Osteoblast (primary cell): ENCODE measurements around the gene ERMARD. TPM values are rescaled to one million over a fixed set of nuclear protein-coding genes. Genes with fewer than 3 reads are reported as not detected.

Experiments
- DNase-seq: peaks from one replicate; pipeline ENCODE4 v3.0.0; 2011; ENCODE audit warnings: low spot score, mixed read lengths; ENCODE audit not compliant: insufficient read length; ENCODE audit errors: missing footprints
- H2AFZ ChIP-seq: 2 replicates; pipeline ENCODE4 v1.6.0; 2011; ENCODE audit warnings: mild to moderate bottlenecking, low read length
- H3K27ac ChIP-seq: 2 replicates; pipeline ENCODE4 v1.5.1; 2011; ENCODE audit warnings: mild to moderate bottlenecking, low read depth, low read length, moderate library complexity
- H3K27me3 ChIP-seq: 2 replicates; pipeline ENCODE4 v1.6.0; 2012; ENCODE audit warnings: mild to moderate bottlenecking, control low read depth, inconsistent platforms, low read length, moderate library complexity; ENCODE audit not compliant: insufficient read depth
- H3K36me3 ChIP-seq: 2 replicates; pipeline ENCODE4 v1.5.1; 2011; ENCODE audit warnings: mild to moderate bottlenecking, low read length, control low read depth, moderate library complexity; ENCODE audit not compliant: insufficient read depth
- H3K4me1 ChIP-seq: 2 replicates; pipeline ENCODE4 v1.5.1; 2011; ENCODE audit warnings: mild to moderate bottlenecking, low read length, control low read depth, moderate library complexity; ENCODE audit not compliant: insufficient read depth
- H3K4me2 ChIP-seq: 2 replicates; pipeline ENCODE4 v1.6.0; 2011; ENCODE audit warnings: mild to moderate bottlenecking, low read length; ENCODE audit not compliant: insufficient read depth
- H3K4me3 ChIP-seq: fragments of 200-600 bp; sonication (generic); 3 replicates; pipeline ENCODE4 v1.5.1; 2012; ENCODE audit warnings: mild to moderate bottlenecking, low read length, inconsistent platforms; ENCODE audit not compliant: insufficient read depth
- H3K79me2 ChIP-seq: 2 replicates; pipeline ENCODE4 v1.6.0; 2012; ENCODE audit warnings: mild to moderate bottlenecking, low read length, control low read depth, inconsistent platforms; ENCODE audit not compliant: insufficient read depth
- H3K9me3 ChIP-seq: 2 replicates; pipeline ENCODE4 v1.5.1; 2011; ENCODE audit warnings: low read depth, low read length, control low read depth
- H4K20me1 ChIP-seq: 2 replicates; pipeline ENCODE4 v1.6.0; 2012; ENCODE audit warnings: mild to moderate bottlenecking, low read length, control low read depth; ENCODE audit not compliant: insufficient read depth
- CTCF ChIP-seq: IDR thresholded peaks from 2 replicates; pipeline ENCODE4 v1.5.1; 2011; ENCODE audit warnings: mild to moderate bottlenecking, low read depth, low read length, moderate library complexity; ENCODE audit errors: extremely low read depth
- total RNA-seq: library from RNA; depleted of rRNA; stranded (reverse); fragments of >200 nt; gene quantifications from 2 replicates; pipeline ENCODE4 v1.2.3, GENCODE V29; 2012

Gene ERMARD
- total RNA-seq, 1 donor = 21.4 TPM

- Histone ChIP-seq H3K27ac (no peak overlapping the region), H3K4me2 (no peak overlapping the region), H3K36me3 (no peaks in the 10 kb centered on the region), H4K20me1 (no peaks in the 10 kb centered on the region), H3K4me1 (no peaks in the 10 kb centered on the region), H3K4me3 (no peak overlapping the region), H3K9me3 (no peaks in the 10 kb centered on the region), H3K27me3 (no peaks in the 10 kb centered on the region), H2AFZ (no peak overlapping the region), H3K79me2 (no peaks in the 10 kb centered on the region)
- peak; percentile 66 for DNase-seq
- TF ChIP-seq CTCF = no peak
These were observed 56.5 kb downstream of the ERMARD start for GRCh38 chr6:169807699-169808607.

- no peak for DNase-seq
- Histone ChIP-seq H4K20me1 (no peaks in the 10 kb centered on the region), H3K36me3 (no peaks in the 10 kb centered on the region), H3K4me3 (no peak overlapping the region), H3K9me3 (no peaks in the 10 kb centered on the region), H3K27ac (no peak overlapping the region), H2AFZ (no peak overlapping the region), H3K4me2 (no peak overlapping the region), H3K27me3 (no peaks in the 10 kb centered on the region), H3K79me2 (no peaks in the 10 kb centered on the region), H3K4me1 (no peaks in the 10 kb centered on the region)
- no peak for TF ChIP-seq CTCF
These were observed 57.2 kb downstream of the ERMARD start for GRCh38 chr6:169808608-169808967.

- TF ChIP-seq CTCF = no peak
- H3K4me2 ChIP-seq = no peak overlapping the region
These were observed 58.0 kb downstream of the ERMARD start for GRCh38 chr6:169809386-169809785.

DNA sequence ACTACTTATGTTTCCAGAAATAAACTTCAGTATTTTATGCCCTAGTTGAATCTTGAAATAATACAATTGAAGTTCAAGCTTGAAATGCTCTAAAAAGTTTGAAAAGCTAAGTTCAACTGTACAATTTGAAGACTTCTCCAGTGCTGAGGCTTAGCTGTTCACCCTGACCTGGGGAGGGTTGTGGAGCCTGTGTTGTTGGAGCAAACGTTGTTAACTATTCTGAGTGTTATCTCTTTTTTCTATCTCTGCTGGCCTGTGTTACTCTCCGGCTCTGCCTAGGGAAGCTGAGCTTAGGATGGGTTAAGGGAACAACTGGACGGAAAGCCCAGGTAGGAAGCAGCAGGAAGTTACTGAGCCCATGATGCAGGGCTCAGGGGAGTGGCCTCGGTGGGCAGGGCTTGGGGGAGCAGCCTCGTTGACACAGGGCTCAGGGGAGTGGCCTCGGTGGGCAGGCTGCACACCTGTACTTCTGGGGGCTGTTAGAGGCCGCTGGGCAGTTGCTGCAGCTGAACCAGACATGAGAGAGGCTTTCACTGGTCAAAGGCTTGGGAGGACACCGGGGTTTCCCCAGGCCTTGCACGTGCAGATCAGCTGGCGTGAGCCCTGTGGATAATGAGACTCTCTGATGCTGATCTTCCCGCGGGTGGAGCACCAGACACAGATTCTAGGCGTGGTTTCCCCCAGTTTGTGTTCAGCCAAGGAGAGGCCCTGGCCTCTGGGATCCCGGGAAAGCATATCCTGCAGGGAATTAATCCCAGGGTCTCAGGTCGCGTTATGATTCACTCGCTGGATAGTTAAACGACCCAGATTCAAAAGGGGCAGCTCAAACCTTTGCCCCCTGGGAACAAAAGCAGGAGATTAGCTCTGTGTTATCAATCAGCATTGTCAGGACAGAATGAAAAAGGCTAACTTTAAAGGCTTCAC lies 58.9 kb downstream of the ERMARD start:
- no peaks in the 10 kb centered on the region for H4K20me1 ChIP-seq
- H2AFZ ChIP-seq = no peak overlapping the region
- H3K36me3 ChIP-seq = no peaks in the 10 kb centered on the region
- H3K4me2 ChIP-seq = no peak overlapping the region
- DNase-seq = peak; percentile 63
- H3K4me3 ChIP-seq = no peak overlapping the region
- no peaks in the 10 kb centered on the region for H3K79me2 ChIP-seq
- no peaks in the 10 kb centered on the region for H3K27me3 ChIP-seq
- no peak for TF ChIP-seq CTCF
- no peaks in the 10 kb centered on the region for H3K9me3 ChIP-seq
- no peak overlapping the region for H3K27ac ChIP-seq
- no peaks in the 10 kb centered on the region for H3K4me1 ChIP-seq

More at GRCh38 chr6:169809386-169809785, 58.0 kb downstream of the ERMARD start:
- no peak for DNase-seq
- Histone ChIP-seq H3K27ac (no peak overlapping the region), H3K4me1 (no peaks in the 10 kb centered on the region), H4K20me1 (no peaks in the 10 kb centered on the region), H3K9me3 (no peaks in the 10 kb centered on the region), H3K79me2 (no peaks in the 10 kb centered on the region), H3K36me3 (no peaks in the 10 kb centered on the region), H3K4me3 (no peak overlapping the region), H2AFZ (no peak overlapping the region), H3K27me3 (no peaks in the 10 kb centered on the region)
